Activated B cell treated with CpG ODN at 0.5 μM for 24 hours (primary cell): ENCODE measurements around the gene KRI1. TPM values are rescaled to one million over a fixed set of nuclear protein-coding genes. Genes with fewer than 3 reads are reported as not detected.

ENCODE experiments used
- ATAC-seq: fragments of 200-7000 bp; cut with Tn5 transposase; one replicate; pipeline ENCODE4 v1.10.0; 2021; ENCODE audit warnings: low read depth, mild to moderate bottlenecking, moderate library complexity
- CTCF ChIA-PET: fragments of 350-600 bp; sonication (Branson Sonifier 250); formaldehyde crosslinking; loops from one replicate; lab custom pipeline; 2021; ENCODE audit warnings: antibody characterized with exemption; lab: Charles Lee
- POLR2A ChIA-PET: fragments of 350-600 bp; sonication (Branson Sonifier 250); formaldehyde crosslinking; loops from one replicate; lab custom pipeline; 2021; ENCODE audit warnings: antibody characterized with exemption; lab: Charles Lee
- DNase-seq: peaks from one replicate; pipeline ENCODE4 v3.0.0; 2022
- H3K27ac Mint-ChIP-seq: one replicate; pipeline ENCODE4 v1.8.0; 2020; ENCODE audit warnings: mixed read lengths
- H3K27me3 Mint-ChIP-seq: one replicate; pipeline ENCODE4 v1.8.0; 2021; ENCODE audit warnings: mixed read lengths
- H3K36me3 Mint-ChIP-seq: one replicate; pipeline ENCODE4 v1.8.0; 2021; ENCODE audit warnings: low read depth, mixed read lengths
- H3K4me1 Mint-ChIP-seq: one replicate; pipeline ENCODE4 v1.8.0; 2021; ENCODE audit warnings: mixed read lengths
- H3K4me3 Mint-ChIP-seq: one replicate; pipeline ENCODE4 v1.8.0; 2020; ENCODE audit warnings: mild to moderate bottlenecking, mixed read lengths
- H3K9me3 Mint-ChIP-seq: one replicate; pipeline ENCODE4 v1.8.0; 2020; ENCODE audit warnings: mixed read lengths
- CTCF ChIP-seq: fragments of 200-600 bp; IDR thresholded peaks from one replicate; pipeline ENCODE4 v1.8.0; 2022; ENCODE audit warnings: antibody characterized with exemption, mild to moderate bottlenecking
- intact Hi-C: fragments of 100-400 bp; cut with micrococcal nuclease; formaldehyde crosslinking; loops from one replicate; pipeline ENCODE4 v1.15.1; 2024
- total RNA-seq: library from RNA; stranded (reverse); gene quantifications from 2 replicates; pipeline ENCODE4 v1.2.3, GENCODE V29; 2022

Gene KRI1
- total RNA-seq, 1 donor from 2014 or later: 48.1 TPM

GRCh38 chr19:10521461-10522171 is 44.2 kb downstream of the KRI1 start:
- no peak for ATAC-seq
- CTCF ChIA-PET: interaction anchor here (0.7 kb wide), 1 partner anchor 1187 kb away, joined by 3 read pairs; no protein-coding TSS in a partner anchor

GRCh38 chr19:10520652-10521318 is 45.0 kb downstream of the KRI1 start:
- Mint-ChIP-seq H3K36me3 (no peaks in the 10 kb centered on the region), H3K4me1 (peaks cover 23% of the 10 kb centered on the region), H3K27me3 (peaks cover 32% of the 10 kb centered on the region), H3K4me3 (no peak overlapping the region), H3K27ac (no peak overlapping the region), H3K9me3 (no peaks in the 10 kb centered on the region)
- intact Hi-C loops: no loop called here
- no peak for ATAC-seq
- ChIA-PET CTCF (no interaction called here), POLR2A (interaction anchor here (0.6 kb wide), 1 partner anchor 262 kb away, joined by 3 read pairs; no protein-coding TSS in a partner anchor)
- no peak for DNase-seq
- TF ChIP-seq CTCF: no peak

More at GRCh38 chr19:10521461-10522171, 44.2 kb downstream of the KRI1 start:
- TF ChIP-seq CTCF: no peak
- Mint-ChIP-seq H3K9me3 (no peaks in the 10 kb centered on the region), H3K4me1 (peaks cover 21% of the 10 kb centered on the region), H3K36me3 (no peaks in the 10 kb centered on the region), H3K27ac (no peak overlapping the region), H3K4me3 (no peak overlapping the region), H3K27me3 (peaks cover 26% of the 10 kb centered on the region)
- intact Hi-C loops: no loop called here
- POLR2A ChIA-PET: no interaction called here
- no peak for DNase-seq

GRCh38 chr19:10519421-10519820 is 46.4 kb downstream of the KRI1 start:
- H3K4me3 Mint-ChIP-seq: peak overlapping the region; percentile 24
- ChIA-PET POLR2A (no interaction called here), CTCF (no interaction called here)
- peaks cover 25% of the 10 kb centered on the region for H3K4me1 Mint-ChIP-seq
- no peak for DNase-seq
- no peak for TF ChIP-seq CTCF
- H3K27me3 Mint-ChIP-seq: peaks cover 40% of the 10 kb centered on the region
- intact Hi-C loops: no loop called here
- no peaks in the 10 kb centered on the region for H3K36me3 Mint-ChIP-seq
- H3K27ac Mint-ChIP-seq: no peak overlapping the region
- no peaks in the 10 kb centered on the region for H3K9me3 Mint-ChIP-seq
- no peak for ATAC-seq

GRCh38 chr19:10518444-10519361 is 47.1 kb downstream of the KRI1 start:
- CTCF ChIA-PET: no interaction called here
- DNase-seq (no peak), ATAC-seq (no peak)
- Mint-ChIP-seq H3K4me1 (peaks cover 27% of the 10 kb centered on the region), H3K4me3 (peak overlapping the region; percentile 28), H3K36me3 (no peaks in the 10 kb centered on the region), H3K27ac (no peak overlapping the region), H3K9me3 (no peaks in the 10 kb centered on the region), H3K27me3 (peaks cover 42% of the 10 kb centered on the region)
- POLR2A ChIA-PET: interaction anchor here (0.6 kb wide), 1 partner anchor 94 kb away, joined by 10 read pairs; no protein-coding TSS in a partner anchor
- no peak for TF ChIP-seq CTCF
- intact Hi-C loops: no loop called here
